Karpas-422 (cell line): ENCODE data around the gene JOSD2. TPM values are rescaled to one million over a fixed set of nuclear protein-coding genes. Genes with fewer than 3 reads are reported as not detected.

Experiments
- DNase-seq: peaks from one replicate; pipeline ENCODE4 v3.0.0-alpha.2; 2015
- H2AFZ ChIP-seq: fragments of 200-600 bp; sonication (generic); 2 replicates; pipeline ENCODE4 v1.6.1; 2014; ENCODE audit warnings: antibody characterized with exemption, low read length, mixed read lengths
- H3K27ac ChIP-seq: fragments of 200-600 bp; sonication (generic); 2 replicates; pipeline ENCODE4 v1.5.1; 2014; ENCODE audit warnings: mild to moderate bottlenecking, low read length, moderate library complexity
- H3K27me3 ChIP-seq: fragments of 200-600 bp; sonication (generic); 2 replicates; pipeline ENCODE4 v1.6.1; 2014; ENCODE audit warnings: low read length, mixed read lengths
- H3K36me3 ChIP-seq: fragments of 200-600 bp; sonication (generic); 2 replicates; pipeline ENCODE4 v1.6.1; 2014; ENCODE audit warnings: low read length, mixed read lengths; ENCODE audit not compliant: insufficient read depth
- H3K4me1 ChIP-seq: fragments of 200-600 bp; sonication (generic); 2 replicates; pipeline ENCODE4 v1.6.1; 2014; ENCODE audit warnings: mild to moderate bottlenecking, low read length, mixed read lengths
- H3K4me2 ChIP-seq: fragments of 200-600 bp; sonication (generic); 2 replicates; pipeline ENCODE4 v1.6.1; 2014; ENCODE audit warnings: low read length, low read depth, mild to moderate bottlenecking; ENCODE audit not compliant: poor library complexity, severe bottlenecking
- H3K4me3 ChIP-seq: fragments of 200-600 bp; sonication (generic); 2 replicates; pipeline ENCODE4 v1.5.1; 2014; ENCODE audit warnings: mild to moderate bottlenecking, antibody characterized with exemption, low read length, mixed read lengths
- H3K79me2 ChIP-seq: fragments of 200-600 bp; sonication (generic); 2 replicates; pipeline ENCODE4 v1.6.1; 2014; ENCODE audit warnings: mild to moderate bottlenecking, low read length, mixed read lengths
- H3K9ac ChIP-seq: fragments of 200-600 bp; sonication (generic); 2 replicates; pipeline ENCODE4 v1.6.0; 2014; ENCODE audit warnings: low read length
- H3K9me2 ChIP-seq: fragments of 200-600 bp; sonication (generic), shearing (Covaris generic); replicated peaks from 2 replicates; pipeline ENCODE4 v1.6.0; 2014; ENCODE audit warnings: mild to moderate bottlenecking, low read length, moderate library complexity; ENCODE audit not compliant: insufficient read depth
- H3K9me3 ChIP-seq: fragments of 300-700, 200-600 bp; sonication (generic); 2 replicates; pipeline ENCODE4 v1.6.1; 2014; ENCODE audit warnings: low read length, mixed read lengths
- H4K20me1 ChIP-seq: fragments of 200-600 bp; sonication (generic); 2 replicates; pipeline ENCODE4 v1.6.1; 2014; ENCODE audit warnings: mild to moderate bottlenecking, antibody characterized with exemption, low read length, low read depth; ENCODE audit not compliant: insufficient read depth
- total RNA-seq: library from RNA; depleted of rRNA; stranded (reverse); fragments of >200 nt; shearing (Covaris generic); gene quantifications from 2 replicates; pipeline ENCODE4 v1.2.3, GENCODE V29; 2014; ENCODE audit warnings: low replicate concordance

JOSD2 gene
- total RNA-seq, 1 experiment from 2014 or later, result 15.8 TPM

GRCh38 chr19:50490991-50491472 is 20.0 kb downstream of the JOSD2 start:
- H2AFZ ChIP-seq, result no peak overlapping the region
- H3K79me2 ChIP-seq, result no peaks in the 10 kb centered on the region
- H3K9me3 ChIP-seq, result peaks cover 7% of the 10 kb centered on the region
- H4K20me1 ChIP-seq, result 0 out of 2 replicates have a peak, but pooled peaks cover 4% of the 10 kb centered on the region
- H3K4me3 ChIP-seq, result no peak overlapping the region
- H3K36me3 ChIP-seq, result no peaks in the 10 kb centered on the region
- no peaks in the 10 kb centered on the region for H3K27me3 ChIP-seq
- no peak for DNase-seq
- no peaks in the 10 kb centered on the region for H3K9me2 ChIP-seq
- H3K27ac ChIP-seq, result no peak overlapping the region
- H3K4me1 ChIP-seq, result peaks cover 10% of the 10 kb centered on the region
- H3K9ac ChIP-seq, result no peak overlapping the region
- H3K4me2 ChIP-seq, result no peak overlapping the region

GRCh38 chr19:50490411-50490811 is 20.6 kb downstream of the JOSD2 start:
- Histone ChIP-seq H4K20me1 (0 out of 2 replicates have a peak, but pooled peaks cover 4% of the 10 kb centered on the region), H3K27ac (no peak overlapping the region), H3K9me2 (no peaks in the 10 kb centered on the region), H3K36me3 (no peaks in the 10 kb centered on the region; the same call in 1 of the 2 replicates), H3K27me3 (no peaks in the 10 kb centered on the region), H3K4me2 (no peak overlapping the region), H3K9ac (no peak overlapping the region), H3K9me3 (peaks cover 13% of the 10 kb centered on the region), H3K4me3 (no peak overlapping the region), H2AFZ (no peak overlapping the region), H3K4me1 (peaks cover 10% of the 10 kb centered on the region), H3K79me2 (no peaks in the 10 kb centered on the region)
- DNase-seq, result no peak

DNA sequence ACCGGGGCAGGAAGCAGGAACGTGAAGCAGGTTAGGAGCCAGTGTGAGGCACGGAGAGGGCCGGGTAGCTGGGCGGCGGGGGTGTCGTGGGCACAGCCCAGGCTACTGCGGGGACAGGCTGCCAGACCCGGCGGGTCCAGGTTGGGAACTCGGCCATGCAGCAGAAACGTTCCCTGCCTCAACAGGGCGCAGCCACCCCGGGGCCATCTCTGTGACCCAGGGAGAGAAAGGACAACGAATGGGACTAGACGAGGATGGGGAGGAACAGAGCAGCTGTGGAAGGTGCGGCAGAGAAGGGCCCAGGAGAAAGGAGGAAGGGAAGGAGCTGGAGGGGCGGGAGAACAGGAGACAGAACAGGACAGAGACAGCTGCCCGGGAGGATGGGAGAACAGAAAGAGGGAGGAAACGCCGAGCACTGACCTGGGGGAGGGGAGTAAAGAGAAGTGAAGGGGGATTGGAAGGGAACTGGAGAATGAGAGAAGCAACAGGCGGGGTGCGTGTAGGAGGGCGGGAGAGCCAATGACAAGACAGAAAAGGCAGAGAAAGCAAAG is 21.5 kb downstream of the JOSD2 start:
- no peak overlapping the region for H3K4me2 ChIP-seq
- no peaks in the 10 kb centered on the region for H3K79me2 ChIP-seq
- H3K9ac ChIP-seq, result no peak overlapping the region
- H3K4me1 ChIP-seq, result peaks cover 10% of the 10 kb centered on the region
- no peak overlapping the region for H3K27ac ChIP-seq
- H3K4me3 ChIP-seq, result no peak overlapping the region
- H2AFZ ChIP-seq, result no peak overlapping the region
- H4K20me1 ChIP-seq, result 0 out of 2 replicates have a peak, but pooled peaks cover 4% of the 10 kb centered on the region
- H3K9me2 ChIP-seq, result no peaks in the 10 kb centered on the region
- DNase-seq, result no peak
- H3K36me3 ChIP-seq, result peaks cover 4% of the 10 kb centered on the region; the same call in 1 of the 2 replicates
- peaks cover 20% of the 10 kb centered on the region for H3K9me3 ChIP-seq
- H3K27me3 ChIP-seq, result no peaks in the 10 kb centered on the region

- no peak overlapping the region for H3K9ac ChIP-seq
These were observed 22.4 kb downstream of the JOSD2 start for GRCh38 chr19:50488389-50489194.

GRCh38 chr19:50486823-50487515 is 24.0 kb downstream of the JOSD2 start:
- no peaks in the 10 kb centered on the region for H3K9me2 ChIP-seq
- H3K27ac ChIP-seq, result no peak overlapping the region
- H3K36me3 ChIP-seq, result peaks cover 23% of the 10 kb centered on the region
- peak; percentile 97 for DNase-seq
- H3K79me2 ChIP-seq, result no peaks in the 10 kb centered on the region
- 0 out of 2 replicates have a peak, but pooled peaks cover 4% of the 10 kb centered on the region for H4K20me1 ChIP-seq
- no peak overlapping the region for H3K4me3 ChIP-seq
- H2AFZ ChIP-seq, result no peak overlapping the region
- no peak overlapping the region for H3K9ac ChIP-seq
- no peaks in the 10 kb centered on the region for H3K27me3 ChIP-seq
- no peak overlapping the region for H3K4me2 ChIP-seq
- H3K9me3 ChIP-seq, result peaks cover 20% of the 10 kb centered on the region
- H3K4me1 ChIP-seq, result peaks cover 4% of the 10 kb centered on the region

More at GRCh38 chr19:50488389-50489194, 22.4 kb downstream of the JOSD2 start:
- H3K27me3 ChIP-seq, result no peaks in the 10 kb centered on the region
- H3K4me3 ChIP-seq, result no peak overlapping the region
- no peak overlapping the region for H2AFZ ChIP-seq
- DNase-seq, result no peak
- 0 out of 2 replicates have a peak, but pooled peaks cover 4% of the 10 kb centered on the region for H4K20me1 ChIP-seq
- H3K36me3 ChIP-seq, result peaks cover 9% of the 10 kb centered on the region
- no peak overlapping the region for H3K4me2 ChIP-seq
- H3K9me3 ChIP-seq, result peaks cover 20% of the 10 kb centered on the region
- H3K4me1 ChIP-seq, result peaks cover 10% of the 10 kb centered on the region
- H3K9me2 ChIP-seq, result no peaks in the 10 kb centered on the region
- H3K79me2 ChIP-seq, result no peaks in the 10 kb centered on the region
- H3K27ac ChIP-seq, result no peak overlapping the region

- Histone ChIP-seq H3K4me3 (no peak overlapping the region), H3K4me1 (no peaks in the 10 kb centered on the region), H3K9me3 (peaks cover 20% of the 10 kb centered on the region), H3K36me3 (peaks cover 30% of the 10 kb centered on the region), H3K79me2 (no peaks in the 10 kb centered on the region), H3K27me3 (no peaks in the 10 kb centered on the region), H3K4me2 (no peak overlapping the region), H3K27ac (no peak overlapping the region), H3K9ac (no peak overlapping the region), H2AFZ (no peak overlapping the region), H4K20me1 (0 out of 2 replicates have a peak, but pooled peaks cover 4% of the 10 kb centered on the region), H3K9me2 (no peaks in the 10 kb centered on the region)
- DNase-seq, result no peak
These were observed 25.6 kb downstream of the JOSD2 start for GRCh38 chr19:50485284-50485955.

DNA sequence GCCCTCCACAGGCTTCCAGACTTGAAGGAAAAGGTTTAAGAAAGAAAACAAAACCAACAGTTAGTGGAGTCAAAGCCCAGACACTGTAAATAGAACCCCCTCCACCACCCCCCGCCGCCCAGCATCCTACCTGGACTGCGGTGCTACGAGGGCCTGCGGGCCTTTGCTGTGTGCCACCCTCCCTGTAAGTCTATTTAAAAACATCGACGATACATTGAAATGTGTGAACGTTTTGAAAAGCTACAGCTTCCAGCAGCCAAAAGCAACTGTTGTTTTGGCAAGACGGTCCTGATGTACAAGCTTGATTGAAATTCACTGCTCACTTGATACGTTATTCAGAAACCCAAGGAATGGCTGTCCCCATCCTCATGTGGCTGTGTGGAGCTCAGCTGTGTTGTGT is 28.1 kb downstream of the JOSD2 start:
- Histone ChIP-seq H3K9me3 (peaks cover 27% of the 10 kb centered on the region), H3K79me2 (peaks cover 14% of the 10 kb centered on the region), H3K9me2 (no peaks in the 10 kb centered on the region), H3K4me2 (no peak overlapping the region), H3K4me1 (no peaks in the 10 kb centered on the region), H3K27ac (no peak overlapping the region), H3K36me3 (peaks cover 55% of the 10 kb centered on the region), H3K4me3 (no peak overlapping the region), H3K27me3 (no peaks in the 10 kb centered on the region), H4K20me1 (0 out of 2 replicates have a peak, but pooled peaks cover 4% of the 10 kb centered on the region), H2AFZ (no peak overlapping the region), H3K9ac (no peak overlapping the region)
- no peak for DNase-seq
